H1 (cell line): ENCODE data around the gene CHRM4. TPM values are rescaled to one million over a fixed set of nuclear protein-coding genes. Genes with fewer than 3 reads are reported as not detected.

Experiments
- BCL11A ChIP-seq, 2 experiments: IDR thresholded peaks; one replicate each; pipeline ENCODE4 v1.6.1; 2011; ENCODE audit warnings: low read depth in 2 of 2, low read length in 2 of 2, mild to moderate bottlenecking in 2 of 2
- KDM4A ChIP-seq: IDR thresholded peaks from one replicate; pipeline ENCODE4 v1.7.1; 2012; ENCODE audit warnings: low read depth, mild to moderate bottlenecking, moderate library complexity, low read length, inconsistent platforms; ENCODE audit not compliant: severe bottlenecking
- POU5F1 ChIP-seq: IDR thresholded peaks from 2 replicates; pipeline ENCODE4 v1.6.1; 2011; ENCODE audit warnings: low read depth, mild to moderate bottlenecking, low read length, moderate library complexity
- polyA plus RNA-seq, 7 experiments: library from polyadenylated mRNA; depleted of rRNA in 3 of 7; stranded (reverse) in 5 of 7; unstranded in 2 of 7; fragments of >200 nt in 5 of 7; fragments of 200-250 nt in 2 of 7; gene quantifications; 1 replicate in 5 of 7; 2 replicates in 1 of 7; 4 replicates in 1 of 7; pipeline versions ENCODE4 v1.2.1 to v1.2.3, GENCODE V29; 2011 to 2013; ENCODE audit warnings: missing spikeins in 2 of 7, mixed read lengths in 2 of 7
- total RNA-seq: library from RNA; stranded (reverse); fragmentation: NEBNext Ultra II Directional; extraction: Animal tissue kit (Norgen Biotek cat#: 25700); gene quantifications from 2 replicates; pipeline ENCODE4 v1.2.1, GENCODE V29; 2021

The CHRM4 gene
- total and polyA plus RNA-seq, 2 of the 8 experiments (the other 6 are each of a cell fraction or from before 2014, with no cell fraction given) = 1.1 to 1.3 TPM

DNA sequence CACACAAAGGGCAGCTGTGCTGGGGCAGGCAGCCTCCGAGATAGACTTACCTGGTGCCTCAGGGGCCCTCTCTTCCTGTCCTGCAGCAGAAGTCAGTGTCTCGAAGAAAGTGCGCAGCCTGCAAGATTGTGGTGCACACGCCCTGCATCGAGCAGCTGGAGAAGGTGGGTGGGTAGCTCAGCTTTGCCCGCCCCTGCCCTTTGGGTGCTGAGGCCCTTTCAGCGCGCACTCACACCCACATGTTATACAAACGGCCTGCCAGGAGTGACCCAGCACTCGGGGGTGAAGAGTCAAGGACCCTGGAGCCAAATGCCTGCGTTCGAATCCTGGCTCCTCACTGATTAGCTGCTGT lies 23.7 kb downstream of the CHRM4 start (continued):
- no peak for TF ChIP-seq BCL11A (IDR thresholded peaks at IDR 0.05; ENCODE audit: low read depth in 2 of 2, low read length in 2 of 2)
- no peak for TF ChIP-seq POU5F1
- no peak for TF ChIP-seq KDM4A
